ENCODE data around the gene UGGT1.

- TF ChIP-seq CTCF (IDR thresholded peaks at IDR 0.05) (no peak), ZFX (IDR thresholded peaks at IDR 0.05; ENCODE audit: borderline replicate concordance) (no peak)
Measured at GRCh38 chr2:128084757-128085156, 6.2 kb upstream of the UGGT1 start.

All from 22Rv1 (cell line).